CD4-positive, alpha-beta T cell treated with Interleukin-4 for 4 hours (primary cell): ENCODE data around the gene CENPP.

Source experiments
- DNase-seq: peaks from one replicate; pipeline ENCODE4 v3.0.0-alpha.2; 2020

Gene CENPP

GRCh38 chr9:92513349-92513748 is 187.6 kb downstream of the CENPP start:
- DNase-seq, result no peak

GRCh38 chr9:92514635-92515034 is 188.9 kb downstream of the CENPP start:
- DNase-seq, result no peak

GRCh38 chr9:92516521-92516920 is 190.8 kb downstream of the CENPP start:
- DNase-seq, result no peak

- no peak for DNase-seq
These were observed 191.3 kb downstream of the CENPP start for GRCh38 chr9:92517046-92517445.

- no peak for DNase-seq
These were observed 192.4 kb downstream of the CENPP start for GRCh38 chr9:92518199-92518598.

- DNase-seq, result no peak
These were observed 195.1 kb downstream of the CENPP start for GRCh38 chr9:92520837-92521236.

- no peak for DNase-seq
These were observed 197.5 kb downstream of the CENPP start for GRCh38 chr9:92522983-92523970.

- no peak for DNase-seq
These were observed 199.1 kb downstream of the CENPP start for GRCh38 chr9:92524881-92525280.

- no peak for DNase-seq
These were observed 199.6 kb downstream of the CENPP start for GRCh38 chr9:92525306-92525705.

GRCh38 chr9:92527291-92527828 is 201.6 kb downstream of the CENPP start:
- DNase-seq, result no peak

GRCh38 chr9:92527832-92528521 is 202.2 kb downstream of the CENPP start:
- no peak for DNase-seq

- DNase-seq, result no peak
These were observed 202.7 kb downstream of the CENPP start for GRCh38 chr9:92528522-92528849.

- no peak for DNase-seq
These were observed 203.4 kb downstream of the CENPP start for GRCh38 chr9:92529124-92529523.

GRCh38 chr9:92530893-92531292 is 205.1 kb downstream of the CENPP start:
- no peak for DNase-seq

- DNase-seq, result no peak
These were observed 208.5 kb downstream of the CENPP start for GRCh38 chr9:92534204-92534603.

GRCh38 chr9:92534674-92535073 is 208.9 kb downstream of the CENPP start:
- no peak for DNase-seq

GRCh38 chr9:92535940-92536850 is 210.4 kb downstream of the CENPP start, which contains the start of gene ECM2:
Gene ECM2, minus strand, starts transcription at chr9:92535990. Its CDS starts 13,124 bp downstream, at chr9:92522866.
- DNase-seq, result no peak

GRCh38 chr9:92538541-92538940 is 212.8 kb downstream of the CENPP start:
- DNase-seq, result no peak

- DNase-seq, result no peak
These were observed 218.2 kb downstream of the CENPP start for GRCh38 chr9:92543972-92544371.

- DNase-seq, result no peak
These were observed 219.3 kb downstream of the CENPP start for GRCh38 chr9:92545002-92545510.

- DNase-seq, result no peak
These were observed 221.6 kb downstream of the CENPP start for GRCh38 chr9:92547356-92547755.

GRCh38 chr9:92550765-92551164 is 225.0 kb downstream of the CENPP start:
- no peak for DNase-seq
